Caco-2 (cell line): ENCODE data around the gene PFKFB3. TPM values are rescaled to one million over a fixed set of nuclear protein-coding genes. Genes with fewer than 3 reads are reported as not detected.

Experiments used
- BruUV-seq: library from RNA; stranded (reverse); fragments of 400-500 nt; replicated peaks from 2 replicates; lab custom pipeline; 2021; lab: Mats Ljungman, UMichigan
- CTCF ChIA-PET: fragments of 300-600 bp; sonication (Branson Sonifier 250); formaldehyde crosslinking; loops from one replicate; lab custom pipeline; 2022; ENCODE audit warnings: antibody characterized with exemption; lab: Charles Lee
- POLR2A ChIA-PET: fragments of 300-600 bp; sonication (Branson Sonifier 250); formaldehyde crosslinking; loops from one replicate; lab custom pipeline; 2022; ENCODE audit warnings: antibody characterized with exemption; lab: Charles Lee
- DNase-seq, 2 experiments: peaks; one replicate each; pipeline versions ENCODE4 v3.0.0 to v3.0.0-alpha.2; 2020 to 2022
- H3K27me3 ChIP-seq: replicated peaks from 2 replicates; pipeline ENCODE4 v1.6.0; 2011; ENCODE audit warnings: low read length; ENCODE audit not compliant: control insufficient read depth, insufficient read depth
- H3K36me3 ChIP-seq: 2 replicates; pipeline ENCODE4 v1.5.1; 2011; ENCODE audit warnings: low read length; ENCODE audit not compliant: control insufficient read depth, insufficient read depth
- H3K4me1 ChIP-seq: fragments of 250-450 bp; sonication (Bioruptor Pico); 2 replicates; pipeline ENCODE4 v1.5.1; 2020; ENCODE audit warnings: mild to moderate bottlenecking
- H3K4me3 ChIP-seq: 2 replicates; pipeline ENCODE4 v1.5.1; 2011; ENCODE audit warnings: low read depth, mild to moderate bottlenecking, control low read depth, low read length
- H3K9me3 ChIP-seq: fragments of 250-450 bp; sonication (Bioruptor Pico); 2 replicates; pipeline ENCODE4 v1.5.1; 2020; ENCODE audit warnings: mild to moderate bottlenecking, moderate library complexity
- H3K27ac Mint-ChIP-seq: one replicate; pipeline ENCODE4 v1.8.0; 2022; ENCODE audit warnings: mixed read lengths; ENCODE audit not compliant: unreplicated experiment
- H3K27me3 Mint-ChIP-seq: one replicate; pipeline ENCODE4 v1.8.0; 2022; ENCODE audit warnings: mixed read lengths; ENCODE audit not compliant: insufficient read depth, unreplicated experiment
- H3K36me3 Mint-ChIP-seq: one replicate; pipeline ENCODE4 v1.8.0; 2022; ENCODE audit warnings: mild to moderate bottlenecking, mixed read lengths; ENCODE audit not compliant: insufficient read depth, unreplicated experiment
- H3K4me1 Mint-ChIP-seq: one replicate; pipeline ENCODE4 v1.8.0; 2022; ENCODE audit warnings: low read depth, mixed read lengths; ENCODE audit not compliant: unreplicated experiment
- H3K4me3 Mint-ChIP-seq: one replicate; pipeline ENCODE4 v1.8.0; 2022; ENCODE audit warnings: mild to moderate bottlenecking, moderate library complexity, mixed read lengths; ENCODE audit not compliant: unreplicated experiment
- H3K9me3 Mint-ChIP-seq: one replicate; pipeline ENCODE4 v1.8.0; 2022; ENCODE audit warnings: mixed read lengths; ENCODE audit not compliant: unreplicated experiment
- CTCF ChIP-seq, 2 experiments: fragments of 200-600 bp in 1 of 2; IDR thresholded peaks; 1 replicate in 1 of 2; 2 replicates in 1 of 2; pipeline versions ENCODE4 v1.5.1 to v1.8.0; 2011 to 2022; ENCODE audit warnings: antibody characterized with exemption in 1 of 2, control low read depth in 1 of 2, inconsistent platforms in 1 of 2, low read depth in 1 of 2, low read length in 1 of 2, mild to moderate bottlenecking in 1 of 2, moderate library complexity in 1 of 2; ENCODE audit not compliant: insufficient read depth in 1 of 2, severe bottlenecking in 1 of 2, unreplicated experiment in 1 of 2
- intact Hi-C: fragments of 100-400 bp; cut with micrococcal nuclease; formaldehyde crosslinking; loops from one replicate; pipeline ENCODE4 v1.10.0; 2022; ENCODE audit not compliant: unreplicated experiment
- total RNA-seq: library from RNA; stranded (reverse); gene quantifications from 2 replicates; pipeline ENCODE4 v1.2.3, GENCODE V29; 2022

Gene PFKFB3
- total RNA-seq, 1 experiment from 2014 or later = 33.0 TPM

- ChIA-PET CTCF (interaction anchor here (0.5 to 0.8 kb wide), 2 partner anchors 23 to 168 kb away, joined by 4 to 5 read pairs; no protein-coding TSS in a partner anchor), POLR2A (no interaction called here)
- no peak for DNase-seq
- intact Hi-C loops = no loop called here
- TF ChIP-seq CTCF (IDR thresholded peaks at IDR 0.05; ENCODE audit: insufficient read depth in 1 of 2, low read depth in 1 of 2, low read length in 1 of 2, severe bottlenecking in 1 of 2, unreplicated experiment in 1 of 2) = no peak
- no peaks in the 10 kb centered on the region for H3K4me1 ChIP-seq
- H3K4me3 Mint-ChIP-seq = no peak overlapping the region
- no peaks in the 10 kb centered on the region for H3K9me3 Mint-ChIP-seq
- H3K4me3 ChIP-seq = no peak overlapping the region
- no peaks in the 10 kb centered on the region for H3K9me3 ChIP-seq
- no peaks in the 10 kb centered on the region for H3K27me3 ChIP-seq
- H3K27ac Mint-ChIP-seq = no peak overlapping the region
- no peaks in the 10 kb centered on the region for H3K27me3 Mint-ChIP-seq
- TSS peak; percentile 6 for BruUV-seq
- peaks cover 2% of the 10 kb centered on the region for H3K36me3 ChIP-seq
- no peaks in the 10 kb centered on the region for H3K4me1 Mint-ChIP-seq
- H3K36me3 Mint-ChIP-seq = peaks cover 35% of the 10 kb centered on the region
Observed at GRCh38 chr10:6232846-6233724, 30.4 kb downstream of the PFKFB3 start.

GRCh38 chr10:6233725-6234277 lies 31.1 kb downstream of the PFKFB3 start:
- no peaks in the 10 kb centered on the region for H3K4me1 ChIP-seq
- Mint-ChIP-seq H3K4me3 (no peak overlapping the region), H3K9me3 (no peaks in the 10 kb centered on the region), H3K27ac (no peak overlapping the region), H3K27me3 (no peaks in the 10 kb centered on the region), H3K36me3 (peaks cover 35% of the 10 kb centered on the region), H3K4me1 (peaks cover 2% of the 10 kb centered on the region)
- no peak for TF ChIP-seq CTCF (IDR thresholded peaks at IDR 0.05; ENCODE audit: insufficient read depth in 1 of 2, low read depth in 1 of 2, low read length in 1 of 2, severe bottlenecking in 1 of 2, unreplicated experiment in 1 of 2)
- H3K4me3 ChIP-seq = no peak overlapping the region
- DNase-seq = no peak
- intact Hi-C loops = no loop called here
- H3K9me3 ChIP-seq = no peaks in the 10 kb centered on the region
- ChIA-PET POLR2A (no interaction called here), CTCF (no interaction called here)
- H3K36me3 ChIP-seq = peaks cover 2% of the 10 kb centered on the region; the same call in 1 of the 2 replicates
- H3K27me3 ChIP-seq = no peaks in the 10 kb centered on the region
- BruUV-seq = no TSS peak

- no peaks in the 10 kb centered on the region for H3K9me3 ChIP-seq
- intact Hi-C loops = no loop called here
- no peak for DNase-seq
- Mint-ChIP-seq H3K4me1 (peaks cover 6% of the 10 kb centered on the region), H3K36me3 (peaks cover 33% of the 10 kb centered on the region), H3K9me3 (no peaks in the 10 kb centered on the region), H3K4me3 (no peak overlapping the region), H3K27me3 (no peaks in the 10 kb centered on the region), H3K27ac (no peak overlapping the region)
- ChIA-PET POLR2A (no interaction called here), CTCF (no interaction called here)
- peaks cover 2% of the 10 kb centered on the region; the same call in 1 of the 2 replicates for H3K36me3 ChIP-seq
- TF ChIP-seq CTCF (IDR thresholded peaks at IDR 0.05; ENCODE audit: insufficient read depth in 1 of 2, low read depth in 1 of 2, low read length in 1 of 2, severe bottlenecking in 1 of 2, unreplicated experiment in 1 of 2) = no peak
- H3K4me3 ChIP-seq = no peak overlapping the region
- no TSS peak for BruUV-seq
- peaks cover 4% of the 10 kb centered on the region; the same call in 1 of the 2 replicates for H3K4me1 ChIP-seq
- H3K27me3 ChIP-seq = no peaks in the 10 kb centered on the region
Observed at GRCh38 chr10:6234371-6234770, 31.6 kb downstream of the PFKFB3 start.
